SH-SY5Y (cell line): ENCODE results near the gene MBNL2.

ENCODE experiments used
- GATA2 ChIP-seq: IDR thresholded peaks from 2 replicates; pipeline ENCODE4 v1.6.1; 2011; ENCODE audit warnings: mild to moderate bottlenecking, low read depth, low read length
- GATA3 ChIP-seq: IDR thresholded peaks from 2 replicates; pipeline ENCODE4 v1.6.1; 2011; ENCODE audit warnings: low read depth, mild to moderate bottlenecking, low read length, moderate library complexity

DNA sequence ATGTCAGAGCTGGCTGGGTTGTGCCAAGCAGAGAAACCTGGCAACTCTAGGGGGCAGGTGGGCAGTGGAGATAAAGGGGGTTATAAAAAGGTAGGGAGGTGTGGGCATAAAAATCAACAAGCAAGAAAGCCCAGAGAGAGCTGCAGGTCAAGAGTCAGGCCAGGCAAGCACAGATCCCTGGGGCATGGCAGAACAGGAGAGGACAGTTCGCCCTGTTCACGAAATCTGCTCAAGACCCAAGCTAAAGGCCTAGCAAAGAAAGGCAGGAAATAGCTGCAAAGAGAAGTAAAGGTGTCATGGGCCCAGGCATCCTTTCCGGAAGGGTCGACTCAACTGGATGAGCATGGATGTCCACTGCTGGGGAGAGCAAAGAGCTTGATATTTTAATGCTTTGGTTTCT is 3.4 kb downstream of the MBNL2 start:
- TF ChIP-seq GATA2 (no peak), GATA3 (no peak)
